ENCODE results near the gene RERE.

DNA sequence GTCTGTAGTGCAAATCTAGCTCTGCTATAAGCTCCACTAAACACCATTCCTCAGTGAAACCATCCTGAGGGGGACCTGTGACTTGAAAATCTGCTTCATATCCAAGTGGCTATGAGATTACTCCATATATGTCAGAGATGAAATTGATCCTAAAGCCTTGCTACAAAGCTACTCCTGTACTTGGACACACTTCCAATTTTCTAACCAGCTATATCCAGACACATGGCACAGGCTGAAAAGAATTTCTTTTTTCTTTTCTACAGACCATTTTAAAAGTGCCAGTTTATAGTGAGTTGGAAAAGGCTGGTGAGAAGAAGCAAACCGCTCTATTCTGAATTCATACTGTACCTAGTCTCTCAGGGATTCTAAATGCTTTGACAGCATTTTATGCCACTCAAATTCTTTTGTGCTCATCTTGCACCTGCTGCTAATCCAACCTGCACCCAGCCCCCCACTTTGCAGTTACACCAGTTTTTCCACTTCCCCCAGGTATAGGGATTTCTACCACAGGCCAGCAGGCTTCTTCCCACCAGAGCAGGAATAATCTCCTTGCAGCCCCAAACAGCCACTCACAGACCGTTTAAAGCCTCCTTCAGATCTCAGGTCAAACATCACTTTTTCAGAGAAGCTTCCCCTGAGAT is 112.5 kb downstream of the RERE start:
- TF ChIP-seq POLR2A (IDR thresholded peaks at IDR 0.05; ENCODE audit: low read depth, low read length) (no peak), EZH2 (IDR thresholded peaks at IDR 0.05; ENCODE audit: borderline replicate concordance, low read depth, low read length, severe bottlenecking) (no peak), POLR2AphosphoS5 (IDR thresholded peaks at IDR 0.05; ENCODE audit: insufficient read depth, low read depth, low read length) (no peak), JUN (IDR thresholded peaks at IDR 0.05; ENCODE audit: borderline replicate concordance, insufficient read depth, insufficient read length, low read depth) (no peak), MYC (IDR thresholded peaks at IDR 0.05; ENCODE audit: low read depth, low read length) (no peak), GATA2 (IDR thresholded peaks at IDR 0.05; ENCODE audit: insufficient read depth, insufficient read length, low read depth, low read length) (no peak), FOS (IDR thresholded peaks at IDR 0.05; ENCODE audit: borderline replicate concordance, insufficient read depth, low read length) (no peak)
- TF ChIP-seq, protein P1, sequence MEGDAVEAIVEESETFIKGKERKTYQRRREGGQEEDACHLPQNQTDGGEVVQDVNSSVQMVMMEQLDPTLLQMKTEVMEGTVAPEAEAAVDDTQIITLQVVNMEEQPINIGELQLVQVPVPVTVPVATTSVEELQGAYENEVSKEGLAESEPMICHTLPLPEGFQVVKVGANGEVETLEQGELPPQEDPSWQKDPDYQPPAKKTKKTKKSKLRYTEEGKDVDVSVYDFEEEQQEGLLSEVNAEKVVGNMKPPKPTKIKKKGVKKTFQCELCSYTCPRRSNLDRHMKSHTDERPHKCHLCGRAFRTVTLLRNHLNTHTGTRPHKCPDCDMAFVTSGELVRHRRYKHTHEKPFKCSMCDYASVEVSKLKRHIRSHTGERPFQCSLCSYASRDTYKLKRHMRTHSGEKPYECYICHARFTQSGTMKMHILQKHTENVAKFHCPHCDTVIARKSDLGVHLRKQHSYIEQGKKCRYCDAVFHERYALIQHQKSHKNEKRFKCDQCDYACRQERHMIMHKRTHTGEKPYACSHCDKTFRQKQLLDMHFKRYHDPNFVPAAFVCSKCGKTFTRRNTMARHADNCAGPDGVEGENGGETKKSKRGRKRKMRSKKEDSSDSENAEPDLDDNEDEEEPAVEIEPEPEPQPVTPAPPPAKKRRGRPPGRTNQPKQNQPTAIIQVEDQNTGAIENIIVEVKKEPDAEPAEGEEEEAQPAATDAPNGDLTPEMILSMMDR (IDR thresholded peaks at IDR 0.05; ENCODE audit: extremely low read depth in 1 of 2, insufficient read depth in 1 of 2, low read depth in 1 of 2, low read length in 2 of 2): no peak
- TF ChIP-seq, protein P2, sequence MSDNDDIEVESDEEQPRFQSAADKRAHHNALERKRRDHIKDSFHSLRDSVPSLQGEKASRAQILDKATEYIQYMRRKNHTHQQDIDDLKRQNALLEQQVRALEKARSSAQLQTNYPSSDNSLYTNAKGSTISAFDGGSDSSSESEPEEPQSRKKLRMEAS (IDR thresholded peaks at IDR 0.05; ENCODE audit: insufficient read depth, insufficient read length): no peak
